ENCODE measurements around the gene DYNC1I1. TPM values are rescaled to one million over a fixed set of nuclear protein-coding genes. Genes with fewer than 3 reads are reported as not detected.

DYNC1I1 gene
- total RNA-seq, 4 donors from 2014 or later: 1.9 to 17.9 (median 8.7) TPM

GRCh38 chr7:95908499-95908898 lies 136.1 kb downstream of the DYNC1I1 start:
- Histone ChIP-seq H3K4me3 (no peak overlapping the region), H3K27me3 (no peaks in the 10 kb centered on the region), H3K9me3 (no peaks in the 10 kb centered on the region), H3K27ac (no peak overlapping the region), H3K4me1 (no peaks in the 10 kb centered on the region), H3K36me3 (no peaks in the 10 kb centered on the region)
- intact Hi-C loops (cut with DNase I; ENCODE audit: low total_unique reads): no loop called here
- TF ChIP-seq CTCF (IDR thresholded peaks at IDR 0.05) (no peak), POLR2A (IDR thresholded peaks at IDR 0.05) (no peak)
- no peak for DNase-seq

- Histone ChIP-seq H3K9me3 (no peaks in the 10 kb centered on the region), H3K27me3 (no peaks in the 10 kb centered on the region), H3K4me3 (no peak overlapping the region), H3K27ac (no peak overlapping the region), H3K36me3 (no peaks in the 10 kb centered on the region), H3K4me1 (no peaks in the 10 kb centered on the region)
- intact Hi-C loops (cut with DNase I; ENCODE audit: low total_unique reads): no loop called here
- TF ChIP-seq CTCF (IDR thresholded peaks at IDR 0.05) (no peak), POLR2A (IDR thresholded peaks at IDR 0.05) (no peak)
- no peak for DNase-seq
These were observed 138.0 kb downstream of the DYNC1I1 start for GRCh38 chr7:95910341-95910740.

GRCh38 chr7:95915731-95916130 lies 143.4 kb downstream of the DYNC1I1 start:
- Histone ChIP-seq H3K4me3 (no peak overlapping the region), H3K27ac (no peak overlapping the region), H3K36me3 (no peaks in the 10 kb centered on the region), H3K9me3 (no peaks in the 10 kb centered on the region), H3K4me1 (no peaks in the 10 kb centered on the region), H3K27me3 (no peaks in the 10 kb centered on the region)
- DNase-seq: no peak
- intact Hi-C loops (cut with DNase I; ENCODE audit: low total_unique reads): no loop called here
- TF ChIP-seq POLR2A (IDR thresholded peaks at IDR 0.05) (no peak), CTCF (IDR thresholded peaks at IDR 0.05) (no peak)

GRCh38 chr7:95916573-95917297 lies 144.4 kb downstream of the DYNC1I1 start:
- no peak for TF ChIP-seq POLR2A (IDR thresholded peaks at IDR 0.05)
- peak; percentile 70 to 84 (median 76) for TF ChIP-seq CTCF (IDR thresholded peaks at IDR 0.05)
- H3K27ac ChIP-seq: no peak overlapping the region
- intact Hi-C loops (cut with DNase I; ENCODE audit: low total_unique reads): no loop called here
- H3K36me3 ChIP-seq: no peaks in the 10 kb centered on the region
- DNase-seq: peak; percentile 69 to 75
- no peaks in the 10 kb centered on the region for H3K4me1 ChIP-seq
- no peaks in the 10 kb centered on the region for H3K9me3 ChIP-seq
- H3K4me3 ChIP-seq: no peak overlapping the region
- H3K27me3 ChIP-seq: no peaks in the 10 kb centered on the region

DNA sequence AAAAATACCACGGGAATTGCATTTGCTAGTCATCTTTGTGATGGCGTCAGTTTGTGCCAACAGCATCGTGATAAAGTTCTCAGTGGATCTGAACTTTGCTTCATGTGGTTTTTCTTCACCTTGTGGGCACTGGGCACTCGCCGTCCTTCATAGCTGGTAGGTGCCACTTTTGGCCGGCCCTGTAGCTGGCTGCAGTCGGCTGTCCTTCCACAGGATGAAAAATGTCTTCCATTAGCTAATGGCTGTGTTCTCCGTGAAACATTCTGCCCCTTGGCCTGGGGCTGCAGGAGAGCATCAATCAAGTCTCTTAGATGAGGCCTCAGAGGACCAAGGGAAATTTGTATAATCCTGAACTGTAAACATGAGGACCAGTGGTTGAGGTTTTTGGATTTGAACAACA lies 145.3 kb downstream of the DYNC1I1 start:
- no peak for DNase-seq
- H3K27ac ChIP-seq: no peak overlapping the region
- intact Hi-C loops (cut with DNase I; ENCODE audit: low total_unique reads): no loop called here
- TF ChIP-seq POLR2A (IDR thresholded peaks at IDR 0.05) (no peak), CTCF (IDR thresholded peaks at IDR 0.05) (no peak)
- no peaks in the 10 kb centered on the region for H3K9me3 ChIP-seq
- H3K4me1 ChIP-seq: no peaks in the 10 kb centered on the region
- no peaks in the 10 kb centered on the region for H3K27me3 ChIP-seq
- no peaks in the 10 kb centered on the region for H3K36me3 ChIP-seq
- H3K4me3 ChIP-seq: no peak overlapping the region
